ENCODE results near the gene NECTIN2.

- no peak for TF ChIP-seq CTCF (IDR thresholded peaks at IDR 0.05)
- no peak for TF ChIP-seq EZH2 (IDR thresholded peaks at IDR 0.05; ENCODE audit: borderline replicate concordance, insufficient read depth, low read depth, low read length, poor library complexity, severe bottlenecking)
These were observed 29.8 kb downstream of the NECTIN2 start for GRCh38 chr19:44875666-44876451.

Data from B cell (primary cell).